GM21786 (cell line): ENCODE measurements around the gene MIOX.

Experiments
- ATAC-seq: cut with Tn5 transposase; IDR thresholded peaks from one replicate; pipeline ENCODE4 v1.9.1; 2021; ENCODE audit not compliant: unreplicated experiment

The MIOX gene

GRCh38 chr22:50473088-50473487 lies 13.6 kb upstream of the MIOX start:
- no peak for ATAC-seq

DNA sequence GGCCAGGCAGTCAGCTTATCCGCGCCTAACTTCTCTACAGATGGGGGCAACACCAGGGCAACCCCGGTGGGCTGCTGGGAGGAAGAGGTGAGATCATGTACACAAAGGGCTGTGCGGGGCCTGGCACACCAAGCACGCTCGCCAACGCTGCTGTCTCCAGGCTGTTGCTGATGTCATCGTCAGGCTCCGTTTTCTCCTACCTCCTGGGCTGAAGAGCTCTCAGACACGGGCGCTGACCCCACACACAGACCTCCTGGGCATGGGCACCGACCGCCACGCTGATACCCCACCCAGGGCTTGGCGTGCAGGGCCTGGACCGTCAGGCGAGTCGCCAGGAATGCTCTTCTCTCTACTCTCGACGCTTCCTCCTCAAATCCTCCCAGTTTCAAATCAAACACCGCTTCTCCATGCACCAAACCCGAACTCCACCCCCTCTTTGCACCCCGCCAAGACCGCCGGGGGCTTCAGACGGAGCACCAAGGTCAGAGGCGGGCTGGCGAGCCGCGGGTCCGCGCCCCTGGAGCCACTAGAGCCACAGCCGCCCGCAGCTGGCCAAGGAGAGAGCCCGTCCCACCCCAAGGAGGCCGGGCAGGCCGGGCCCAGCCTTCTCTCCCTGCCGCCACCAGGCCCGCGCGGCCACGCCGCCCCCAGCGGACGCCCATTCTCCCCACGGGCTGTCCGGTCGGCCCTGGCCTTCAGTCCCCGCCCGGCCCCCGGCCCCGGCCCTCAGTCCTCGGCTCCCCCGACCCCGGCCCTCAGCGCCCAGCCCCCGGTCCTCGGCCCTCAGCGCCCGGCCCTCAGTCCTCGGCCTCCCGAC lies 12.6 kb upstream of the MIOX start:
- ATAC-seq: no peak

GRCh38 chr22:50474710-50475651 lies 11.7 kb upstream of the MIOX start, which contains the start of gene SBF1:
Gene SBF1, minus strand, starts transcription at chr22:50475035. Its CDS starts 195 bp downstream, at chr22:50474840.
- peak; percentile 57 for ATAC-seq

GRCh38 chr22:50475652-50476002 lies 11.0 kb upstream of the MIOX start:
- ATAC-seq: no peak

GRCh38 chr22:50476868-50477267 lies 9.8 kb upstream of the MIOX start:
- ATAC-seq: no peak

DNA sequence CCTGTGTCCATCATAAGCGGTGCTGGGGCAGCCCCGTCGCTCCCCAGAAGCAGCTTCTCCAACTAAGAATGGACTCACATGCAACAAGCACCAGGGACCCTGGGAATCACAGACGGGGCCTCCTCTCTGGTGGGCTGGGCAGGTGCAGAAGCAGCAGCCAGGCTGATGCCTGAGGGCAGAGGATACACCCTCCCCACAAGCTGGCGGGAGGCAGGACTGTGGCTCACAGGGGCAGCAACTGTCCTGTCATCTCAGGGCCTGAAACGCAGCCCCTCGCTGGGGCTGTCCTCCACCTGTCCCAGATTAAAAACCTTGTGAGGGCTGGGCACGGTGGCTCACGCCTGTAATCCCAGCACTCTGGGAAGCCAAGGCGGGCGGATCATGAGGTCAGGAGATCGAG lies 8.7 kb upstream of the MIOX start:
- ATAC-seq: no peak

GRCh38 chr22:50479721-50480120 lies 6.9 kb upstream of the MIOX start:
- no peak for ATAC-seq

- no peak for ATAC-seq
Measured at GRCh38 chr22:50481045-50481439, 5.6 kb upstream of the MIOX start.

DNA sequence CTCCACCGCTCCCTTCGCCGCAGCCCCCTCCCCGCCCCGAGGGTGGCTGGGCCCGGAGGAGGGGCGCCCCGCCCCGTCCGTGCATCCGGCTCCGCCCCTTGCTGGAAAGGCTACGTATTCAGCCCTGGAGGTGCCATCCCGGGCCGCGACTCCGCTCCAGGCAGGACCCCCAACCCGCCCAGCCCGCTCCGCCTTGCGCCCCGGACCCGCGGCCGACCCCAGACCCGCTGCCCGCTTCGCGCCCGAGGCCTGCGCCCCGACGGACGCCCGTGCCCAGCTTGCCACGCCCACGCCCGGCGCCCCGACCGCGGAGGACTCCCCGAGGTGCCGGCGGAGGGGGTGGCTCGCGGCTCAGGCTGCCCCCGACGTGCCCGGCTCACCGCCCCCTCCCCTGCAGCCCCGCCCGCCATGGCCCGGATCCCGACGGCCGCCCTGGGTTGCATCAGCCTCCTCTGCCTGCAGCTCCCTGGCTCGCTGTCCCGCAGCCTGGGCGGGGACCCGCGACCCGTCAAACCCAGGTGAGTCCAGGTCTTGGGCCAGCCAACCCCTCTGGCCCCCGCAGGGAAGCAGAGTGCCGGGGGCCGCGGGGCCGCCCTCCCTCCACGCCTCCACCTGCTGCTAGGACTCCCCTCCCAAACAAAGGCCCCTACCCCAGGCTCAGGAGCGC lies 5.1 kb upstream of the MIOX start, which contains the start of gene ADM2:
Gene ADM2, plus strand, starts transcription at position 104 of the 667 bp plus-strand sequence. Its CDS starts 305 bp downstream, at position 409.
- ATAC-seq: no peak

DNA sequence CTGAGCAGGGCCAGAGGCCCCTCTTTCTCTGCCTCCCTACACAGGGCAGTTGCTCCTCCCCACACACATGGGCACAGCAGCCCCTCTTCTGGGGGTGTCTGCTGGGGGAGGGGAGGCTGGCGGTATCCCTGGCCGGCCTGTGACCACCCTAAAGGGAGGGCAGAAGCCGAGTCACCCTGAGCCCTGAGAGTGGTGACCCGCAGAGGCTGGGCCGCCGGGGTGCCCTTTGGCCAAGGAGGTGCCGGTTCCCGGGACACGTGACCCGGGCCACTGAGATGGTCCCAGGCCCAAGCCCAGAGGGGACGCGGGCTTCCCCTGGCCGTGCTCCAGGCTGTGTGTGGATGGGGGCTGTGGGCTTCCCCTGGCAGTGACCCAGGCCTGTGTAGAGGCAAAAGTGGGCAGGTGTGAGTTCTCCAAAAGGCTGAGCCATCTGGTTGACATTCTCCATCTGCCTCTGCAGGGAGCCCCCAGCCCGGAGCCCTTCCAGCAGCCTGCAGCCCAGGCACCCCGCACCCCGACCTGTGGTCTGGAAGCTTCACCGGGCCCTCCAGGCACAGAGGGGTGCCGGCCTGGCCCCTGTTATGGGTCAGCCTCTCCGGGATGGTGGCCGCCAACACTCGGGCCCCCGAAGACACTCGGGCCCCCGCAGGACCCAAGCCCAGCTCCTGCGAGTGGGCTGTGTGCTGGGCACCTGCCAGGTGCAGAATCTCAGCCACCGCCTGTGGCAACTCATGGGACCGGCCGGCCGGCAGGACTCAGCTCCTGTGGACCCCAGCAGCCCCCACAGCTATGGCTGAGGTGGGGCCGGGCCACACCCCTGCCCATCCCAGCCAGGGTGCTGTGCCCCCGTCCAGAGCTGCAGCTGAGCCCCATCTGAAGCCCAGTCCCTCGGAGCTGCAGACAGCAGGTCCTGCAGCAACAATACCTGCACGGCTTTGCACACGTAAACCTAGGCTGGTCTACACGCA lies 4.3 kb upstream of the MIOX start:
- no peak for ATAC-seq

GRCh38 chr22:50483106-50483505 lies 3.6 kb upstream of the MIOX start:
- ATAC-seq: no peak

GRCh38 chr22:50483556-50483955 lies 3.1 kb upstream of the MIOX start:
- no peak for ATAC-seq

DNA sequence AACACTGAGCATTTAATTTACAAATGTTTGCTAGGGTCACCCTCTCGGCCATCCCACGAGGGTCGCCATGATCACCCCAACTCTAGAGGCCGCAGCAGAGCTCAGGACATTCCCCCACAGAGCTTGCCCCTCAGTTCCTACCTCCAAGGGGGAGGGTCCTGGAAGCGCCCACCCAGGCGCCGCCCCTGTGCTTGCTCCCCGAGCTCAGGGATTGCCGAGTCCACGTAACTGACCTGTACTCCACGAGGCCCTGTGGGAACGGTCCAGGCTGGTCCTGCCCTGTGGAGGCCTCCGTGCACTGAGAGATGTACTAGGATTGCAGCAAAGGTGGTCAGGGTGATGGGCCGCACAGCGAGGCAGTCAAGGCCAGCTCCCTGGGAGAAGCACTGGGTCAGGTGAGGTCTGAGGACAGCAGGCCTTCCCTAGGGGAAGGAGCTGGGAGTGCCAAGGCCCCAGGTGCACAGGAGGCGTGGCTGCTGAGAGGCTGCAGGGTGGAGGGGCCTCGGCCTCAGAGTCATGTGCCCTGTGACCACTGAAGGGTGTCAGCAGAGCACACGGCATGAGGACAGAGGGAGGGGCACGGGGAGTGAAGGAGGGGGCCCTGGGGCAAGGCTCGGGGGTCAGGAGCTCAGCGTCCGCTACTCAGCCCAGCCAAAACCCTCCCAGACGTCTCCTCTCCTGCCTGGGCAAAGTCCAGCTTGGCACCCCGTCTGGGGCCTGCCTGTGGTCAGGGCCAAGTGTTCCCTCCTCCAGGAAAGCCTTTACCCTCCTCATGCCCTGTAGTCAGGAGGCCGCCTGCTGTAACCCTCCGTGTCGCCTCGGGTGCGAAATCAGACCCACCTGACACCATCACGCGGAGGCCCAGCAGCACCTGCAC lies 2.4 kb upstream of the MIOX start:
- no peak for ATAC-seq

- no peak for ATAC-seq
Measured at GRCh38 chr22:50485221-50486131, 1.2 kb upstream of the MIOX start.

- no peak for ATAC-seq
Measured at GRCh38 chr22:50487290-50488005, 789 bp downstream of the MIOX start.

DNA sequence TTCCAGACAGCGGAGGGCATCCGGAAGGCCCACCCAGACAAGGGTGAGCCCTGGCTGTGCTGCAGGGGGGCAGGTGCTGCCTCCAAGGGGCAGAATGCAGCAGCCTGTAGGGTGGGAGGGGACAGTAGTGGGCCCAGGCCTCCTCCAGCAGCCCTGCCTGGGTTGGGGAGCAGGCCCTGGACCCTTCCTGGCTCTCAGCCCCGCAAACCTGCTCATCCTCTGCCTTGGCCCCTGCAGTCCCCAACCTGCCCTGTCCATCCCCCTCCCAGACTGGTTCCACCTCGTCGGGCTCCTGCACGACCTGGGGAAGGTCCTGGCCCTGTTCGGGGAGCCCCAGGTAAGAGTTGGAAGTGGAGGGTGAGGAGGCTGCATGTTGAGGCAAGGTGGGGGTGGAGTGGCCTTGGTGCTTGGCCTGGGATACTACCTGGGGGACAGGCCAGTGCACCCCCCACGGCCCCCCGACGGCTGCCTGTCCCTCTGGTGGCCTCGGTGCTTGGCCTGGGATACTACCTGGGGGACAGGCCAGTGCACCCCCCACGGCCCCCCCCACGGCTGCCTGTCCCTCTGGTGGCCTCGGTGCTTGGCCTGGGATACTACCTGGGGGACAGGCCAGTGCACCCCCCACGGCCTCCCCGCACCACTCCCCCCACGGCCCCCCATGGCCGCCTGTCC lies 1.5 kb downstream of the MIOX start:
- ATAC-seq: no peak

- no peak for ATAC-seq
Measured at GRCh38 chr22:50488886-50489285, 2.2 kb downstream of the MIOX start.
